HEK293 (cell line): Measurements from ENCODE around the gene ABL2.

Experiments used
- CTCF ChIA-PET: fragments of 350-600 bp; formaldehyde crosslinking; extraction: SDS; loops from one replicate; lab custom pipeline; 2021; ENCODE audit warnings: antibody characterized with exemption; lab: Yijun Ruan, JAX
- POLR2A ChIA-PET: fragments of 300-600 bp; formaldehyde crosslinking; extraction: SDS; loops from one replicate; lab custom pipeline; 2020; ENCODE audit warnings: antibody characterized with exemption, inconsistent platforms; lab: Yijun Ruan, JAX
- H3K27ac ChIP-seq: fragments of 200-500 bp; sonication (Bioruptor generic); 2 replicates; pipeline ENCODE4 v1.5.1; 2014; ENCODE audit warnings: low read depth, low read length, control low read depth, inconsistent platforms; ENCODE audit errors: extremely low read depth
- H3K36me3 ChIP-seq, 2 experiments: fragments of 200-500 bp in 1 of 2; sonication (Bioruptor generic) in 1 of 2; 1 replicate in 1 of 2; 2 replicates in 1 of 2; pipeline ENCODE4 v1.5.1; 2014 to 2017; ENCODE audit warnings: inconsistent platforms in 2 of 2, low read length in 2 of 2; ENCODE audit not compliant: control insufficient read depth in 2 of 2, insufficient read depth in 1 of 2
- H3K4me1 ChIP-seq: fragments of 200-500 bp; sonication (Bioruptor generic); 2 replicates; pipeline ENCODE4 v1.5.1; 2014; ENCODE audit warnings: mild to moderate bottlenecking, low read length, inconsistent platforms; ENCODE audit not compliant: control insufficient read depth, insufficient read depth
- H3K4me3 ChIP-seq: 2 replicates; pipeline ENCODE4 v1.5.1; 2011; ENCODE audit warnings: low read depth, mild to moderate bottlenecking, control low read depth, low read length, moderate library complexity
- H3K9me3 ChIP-seq: fragments of 200-500 bp; sonication (Bioruptor generic); 2 replicates; pipeline ENCODE4 v1.5.1; 2014; ENCODE audit warnings: low read depth, low read length, inconsistent platforms; ENCODE audit not compliant: control insufficient read depth, insufficient read depth
- GFI1B ChIP-seq: fragments of 450-650 bp; formaldehyde crosslinking; IDR thresholded peaks from 2 replicates; pipeline ENCODE4 v1.5.1; 2016; ENCODE audit warnings: missing biosample characterization, missing genetic modification characterization
- GLI2 ChIP-seq: fragments of 450-650 bp; formaldehyde crosslinking; IDR thresholded peaks from 2 replicates; pipeline ENCODE4; 2017; ENCODE audit warnings: missing biosample characterization, missing genetic modification characterization, low read depth, borderline replicate concordance
- SCRT2 ChIP-seq: fragments of 450-650 bp; formaldehyde crosslinking; IDR thresholded peaks from 2 replicates; pipeline ENCODE4 v1.5.1; 2016; ENCODE audit warnings: missing biosample characterization, missing genetic modification characterization
- ZBTB20 ChIP-seq: fragments of 450-650 bp; formaldehyde crosslinking; IDR thresholded peaks from 2 replicates; pipeline ENCODE4 v1.5.1; 2016; ENCODE audit warnings: missing biosample characterization, missing genetic modification characterization
- ZEB2 ChIP-seq: fragments of 450-650 bp; formaldehyde crosslinking; IDR thresholded peaks from 2 replicates; pipeline ENCODE4 v1.5.1; 2016; ENCODE audit warnings: missing biosample characterization, missing genetic modification characterization
- ZNF16 ChIP-seq: fragments of 450-650 bp; formaldehyde crosslinking; IDR thresholded peaks from 2 replicates; pipeline ENCODE4 v1.5.1; 2016; ENCODE audit warnings: low read depth, missing biosample characterization, missing genetic modification characterization
- ZNF266 ChIP-seq: fragments of 450-650 bp; formaldehyde crosslinking; IDR thresholded peaks from 2 replicates; pipeline ENCODE4 v1.5.1; 2016; ENCODE audit warnings: missing biosample characterization, missing genetic modification characterization, low read depth
- ZNF426 ChIP-seq: fragments of 450-650 bp; formaldehyde crosslinking; IDR thresholded peaks from 2 replicates; pipeline ENCODE4 v1.5.1; 2017; ENCODE audit warnings: missing biosample characterization, missing genetic modification characterization, mild to moderate bottlenecking, inconsistent platforms, moderate library complexity
- ZNF501 ChIP-seq: fragments of 450-650 bp; formaldehyde crosslinking; IDR thresholded peaks from 2 replicates; pipeline ENCODE4 v1.5.1; 2016; ENCODE audit warnings: missing biosample characterization, missing genetic modification characterization
- ZNF544 ChIP-seq: fragments of 450-650 bp; formaldehyde crosslinking; IDR thresholded peaks from 2 replicates; pipeline ENCODE4 v1.5.0; 2017; ENCODE audit warnings: missing biosample characterization, missing genetic modification characterization
- ZNF560 ChIP-seq: fragments of 450-650 bp; formaldehyde crosslinking; IDR thresholded peaks from 2 replicates; pipeline ENCODE4 v1.5.1; 2017; ENCODE audit warnings: missing biosample characterization, missing genetic modification characterization, borderline replicate concordance
- ZNF792 ChIP-seq: fragments of 450-650 bp; formaldehyde crosslinking; IDR thresholded peaks from 2 replicates; pipeline ENCODE4 v1.5.1; 2016; ENCODE audit warnings: missing biosample characterization, missing genetic modification characterization
- TF ChIP-seq, protein P1 (sequence below): fragments of 450-650 bp; formaldehyde crosslinking; IDR thresholded peaks from 2 replicates; pipeline ENCODE4 v1.5.1; 2016; ENCODE audit warnings: missing biosample characterization, missing genetic modification characterization
- TF ChIP-seq, protein P2 (sequence below): fragments of 450-650 bp; formaldehyde crosslinking; IDR thresholded peaks from 2 replicates; pipeline ENCODE4 v1.5.1; 2017; ENCODE audit warnings: missing biosample characterization, missing genetic modification characterization
- TF ChIP-seq, protein P3 (sequence below): fragments of 450-650 bp; formaldehyde crosslinking; IDR thresholded peaks from 2 replicates; pipeline ENCODE4 v1.5.1; 2016; ENCODE audit warnings: missing biosample characterization, missing genetic modification characterization
- TF ChIP-seq, protein P4 (sequence below): fragments of 450-650 bp; formaldehyde crosslinking; IDR thresholded peaks from 2 replicates; pipeline ENCODE4 v1.5.1; 2017; ENCODE audit warnings: missing biosample characterization, mild to moderate bottlenecking, missing genetic modification characterization, moderate library complexity
- TF ChIP-seq, protein P5 (sequence below): fragments of 450-650 bp; formaldehyde crosslinking; IDR thresholded peaks from 2 replicates; pipeline ENCODE4 v1.5.1; 2016; ENCODE audit warnings: missing biosample characterization, missing genetic modification characterization, borderline replicate concordance

The ABL2 gene

DNA sequence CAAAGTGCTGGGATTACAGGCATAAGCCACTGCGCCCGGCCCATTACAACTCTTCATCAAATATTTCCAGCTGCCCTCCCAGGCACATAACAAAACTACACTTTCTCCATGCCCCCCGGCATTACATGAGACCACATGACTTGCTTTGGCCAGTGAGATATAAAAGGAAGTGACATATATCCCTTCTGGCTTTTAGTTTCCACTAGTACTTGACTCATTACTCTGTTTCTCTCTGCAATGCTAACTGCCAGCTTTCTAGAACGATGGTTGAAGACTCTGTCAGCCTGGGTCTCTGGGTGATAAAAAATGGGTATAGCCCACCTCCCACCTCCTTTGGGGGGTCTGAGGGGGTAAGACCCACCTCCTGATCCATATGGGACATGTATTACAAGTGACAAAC is 24.2 kb downstream of the ABL2 start:
- H3K27ac ChIP-seq = no peak overlapping the region
- H3K36me3 ChIP-seq = no peaks in the 10 kb centered on the region
- peaks cover 10% of the 10 kb centered on the region; the same call in 1 of the 2 replicates for H3K4me1 ChIP-seq
- ChIA-PET POLR2A (no interaction called here), CTCF (interaction anchor here (0.6 kb wide), 2 partner anchors 8 to 19 kb away, joined by 3 to 4 read pairs; no protein-coding TSS in a partner anchor)
- no peak overlapping the region for H3K4me3 ChIP-seq
- TF ChIP-seq ZNF16 (tag by site-specific recombination) = no peak
- no peak for TF ChIP-seq ZNF544 (tag by site-specific recombination)
- TF ChIP-seq, protein P1, sequence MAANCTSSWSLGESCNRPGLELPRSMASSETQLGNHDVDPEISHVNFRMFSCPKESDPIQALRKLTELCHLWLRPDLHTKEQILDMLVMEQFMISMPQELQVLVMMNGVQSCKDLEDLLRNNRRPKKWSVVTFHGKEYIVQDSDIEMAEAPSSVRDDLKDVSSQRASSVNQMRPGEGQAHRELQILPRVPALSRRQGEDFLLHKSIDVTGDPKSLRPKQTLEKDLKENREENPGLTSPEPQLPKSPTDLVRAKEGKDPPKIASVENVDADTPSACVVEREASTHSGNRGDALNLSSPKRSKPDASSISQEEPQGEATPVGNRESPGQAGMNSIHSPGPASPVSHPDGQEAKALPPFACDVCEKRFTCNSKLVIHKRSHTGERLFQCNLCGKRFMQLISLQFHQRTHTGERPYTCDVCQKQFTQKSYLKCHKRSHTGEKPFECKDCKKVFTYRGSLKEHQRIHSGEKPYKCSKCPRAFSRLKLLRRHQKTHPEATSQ (tag by site-specific recombination) = no peak
- TF ChIP-seq, protein P2, sequence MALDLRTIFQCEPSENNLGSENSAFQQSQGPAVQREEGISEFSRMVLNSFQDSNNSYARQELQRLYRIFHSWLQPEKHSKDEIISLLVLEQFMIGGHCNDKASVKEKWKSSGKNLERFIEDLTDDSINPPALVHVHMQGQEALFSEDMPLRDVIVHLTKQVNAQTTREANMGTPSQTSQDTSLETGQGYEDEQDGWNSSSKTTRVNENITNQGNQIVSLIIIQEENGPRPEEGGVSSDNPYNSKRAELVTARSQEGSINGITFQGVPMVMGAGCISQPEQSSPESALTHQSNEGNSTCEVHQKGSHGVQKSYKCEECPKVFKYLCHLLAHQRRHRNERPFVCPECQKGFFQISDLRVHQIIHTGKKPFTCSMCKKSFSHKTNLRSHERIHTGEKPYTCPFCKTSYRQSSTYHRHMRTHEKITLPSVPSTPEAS (tag by site-specific recombination) = no peak
- no peak for TF ChIP-seq ZEB2 (tag by site-specific recombination)
- no peak for TF ChIP-seq ZNF426
- no peak for TF ChIP-seq ZNF792 (tag by site-specific recombination)
- TF ChIP-seq ZBTB20 (tag by site-specific recombination) = no peak
- no peak for TF ChIP-seq ZNF560 (tag by site-specific recombination)
- TF ChIP-seq, protein P3, sequence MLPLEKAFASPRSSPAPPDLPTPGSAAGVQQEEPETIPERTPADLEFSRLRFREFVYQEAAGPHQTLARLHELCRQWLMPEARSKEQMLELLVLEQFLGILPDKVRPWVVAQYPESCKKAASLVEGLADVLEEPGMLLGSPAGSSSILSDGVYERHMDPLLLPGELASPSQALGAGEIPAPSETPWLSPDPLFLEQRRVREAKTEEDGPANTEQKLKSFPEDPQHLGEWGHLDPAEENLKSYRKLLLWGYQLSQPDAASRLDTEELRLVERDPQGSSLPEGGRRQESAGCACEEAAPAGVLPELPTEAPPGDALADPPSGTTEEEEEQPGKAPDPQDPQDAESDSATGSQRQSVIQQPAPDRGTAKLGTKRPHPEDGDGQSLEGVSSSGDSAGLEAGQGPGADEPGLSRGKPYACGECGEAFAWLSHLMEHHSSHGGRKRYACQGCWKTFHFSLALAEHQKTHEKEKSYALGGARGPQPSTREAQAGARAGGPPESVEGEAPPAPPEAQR (tag by site-specific recombination) = no peak
- no peak for TF ChIP-seq ZNF501
- no peak for TF ChIP-seq ZNF266
- no peak for TF ChIP-seq GLI2 (tag by site-specific recombination)
- TF ChIP-seq GFI1B (tag by site-specific recombination) = no peak
- no peaks in the 10 kb centered on the region for H3K9me3 ChIP-seq

DNA sequence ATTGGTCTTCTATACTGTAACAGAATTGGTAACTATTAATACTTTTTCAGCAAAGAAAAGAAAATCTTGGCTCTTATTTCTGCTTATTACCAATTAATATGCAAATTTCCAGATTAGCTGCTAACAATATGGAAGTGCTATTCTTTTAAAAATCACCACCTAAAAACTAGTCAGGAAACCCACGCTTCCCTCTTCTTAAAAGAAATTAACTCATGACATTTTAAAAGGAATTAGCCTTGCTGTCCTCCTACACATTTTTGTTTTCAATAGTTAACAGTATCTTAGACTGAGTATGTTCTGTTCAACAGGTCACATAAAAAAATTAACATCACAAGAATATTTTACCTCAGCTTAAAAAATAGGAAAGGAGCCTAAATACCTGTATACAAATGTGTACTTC is 27.3 kb downstream of the ABL2 start:
- ChIA-PET POLR2A (no interaction called here), CTCF (interaction anchor here (0.6 kb wide), 1 partner anchor 168 kb away, joined by 3 read pairs; no protein-coding TSS in a partner anchor)
- Histone ChIP-seq H3K27ac (no peak overlapping the region), H3K36me3 (no peaks in the 10 kb centered on the region), H3K4me1 (no peaks in the 10 kb centered on the region), H3K9me3 (no peaks in the 10 kb centered on the region), H3K4me3 (no peak overlapping the region)
- TF ChIP-seq, protein P4, sequence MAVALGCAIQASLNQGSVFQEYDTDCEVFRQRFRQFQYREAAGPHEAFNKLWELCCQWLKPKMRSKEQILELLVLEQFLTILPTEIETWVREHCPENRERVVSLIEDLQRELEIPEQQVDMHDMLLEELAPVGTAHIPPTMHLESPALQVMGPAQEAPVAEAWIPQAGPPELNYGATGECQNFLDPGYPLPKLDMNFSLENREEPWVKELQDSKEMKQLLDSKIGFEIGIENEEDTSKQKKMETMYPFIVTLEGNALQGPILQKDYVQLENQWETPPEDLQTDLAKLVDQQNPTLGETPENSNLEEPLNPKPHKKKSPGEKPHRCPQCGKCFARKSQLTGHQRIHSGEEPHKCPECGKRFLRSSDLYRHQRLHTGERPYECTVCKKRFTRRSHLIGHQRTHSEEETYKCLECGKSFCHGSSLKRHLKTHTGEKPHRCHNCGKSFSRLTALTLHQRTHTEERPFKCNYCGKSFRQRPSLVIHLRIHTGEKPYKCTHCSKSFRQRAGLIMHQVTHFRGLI = no peak
- TF ChIP-seq SCRT2 (tag by site-specific recombination) = peak; percentile 35

DNA sequence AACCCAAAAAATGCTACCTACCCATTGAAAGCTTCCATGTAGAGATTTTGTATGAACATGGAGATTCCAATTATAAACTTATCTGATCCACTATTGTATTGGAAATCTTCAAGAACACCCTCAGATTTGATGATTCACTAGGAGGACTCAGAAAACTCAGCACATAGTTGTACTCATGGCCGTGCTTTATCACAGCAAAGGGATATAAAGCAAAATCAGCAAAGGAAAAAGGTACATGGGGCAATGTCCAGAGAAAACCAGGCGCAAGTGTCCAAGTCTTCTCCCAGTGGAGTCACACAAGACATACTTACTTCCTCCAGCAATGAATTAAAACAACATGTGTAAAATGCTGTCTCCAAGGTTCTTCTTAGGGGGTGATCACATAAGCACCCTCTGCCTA is 28.9 kb downstream of the ABL2 start:
- ChIA-PET CTCF (interaction anchor here (0.6 to 0.7 kb wide), 2 partner anchors 15 to 136 kb away, joined by 3 to 4 read pairs; no protein-coding TSS in a partner anchor), POLR2A (no interaction called here)
- Histone ChIP-seq H3K27ac (no peak overlapping the region), H3K4me3 (no peak overlapping the region), H3K9me3 (no peaks in the 10 kb centered on the region), H3K4me1 (no peaks in the 10 kb centered on the region), H3K36me3 (no peaks in the 10 kb centered on the region)
- TF ChIP-seq, protein P5, sequence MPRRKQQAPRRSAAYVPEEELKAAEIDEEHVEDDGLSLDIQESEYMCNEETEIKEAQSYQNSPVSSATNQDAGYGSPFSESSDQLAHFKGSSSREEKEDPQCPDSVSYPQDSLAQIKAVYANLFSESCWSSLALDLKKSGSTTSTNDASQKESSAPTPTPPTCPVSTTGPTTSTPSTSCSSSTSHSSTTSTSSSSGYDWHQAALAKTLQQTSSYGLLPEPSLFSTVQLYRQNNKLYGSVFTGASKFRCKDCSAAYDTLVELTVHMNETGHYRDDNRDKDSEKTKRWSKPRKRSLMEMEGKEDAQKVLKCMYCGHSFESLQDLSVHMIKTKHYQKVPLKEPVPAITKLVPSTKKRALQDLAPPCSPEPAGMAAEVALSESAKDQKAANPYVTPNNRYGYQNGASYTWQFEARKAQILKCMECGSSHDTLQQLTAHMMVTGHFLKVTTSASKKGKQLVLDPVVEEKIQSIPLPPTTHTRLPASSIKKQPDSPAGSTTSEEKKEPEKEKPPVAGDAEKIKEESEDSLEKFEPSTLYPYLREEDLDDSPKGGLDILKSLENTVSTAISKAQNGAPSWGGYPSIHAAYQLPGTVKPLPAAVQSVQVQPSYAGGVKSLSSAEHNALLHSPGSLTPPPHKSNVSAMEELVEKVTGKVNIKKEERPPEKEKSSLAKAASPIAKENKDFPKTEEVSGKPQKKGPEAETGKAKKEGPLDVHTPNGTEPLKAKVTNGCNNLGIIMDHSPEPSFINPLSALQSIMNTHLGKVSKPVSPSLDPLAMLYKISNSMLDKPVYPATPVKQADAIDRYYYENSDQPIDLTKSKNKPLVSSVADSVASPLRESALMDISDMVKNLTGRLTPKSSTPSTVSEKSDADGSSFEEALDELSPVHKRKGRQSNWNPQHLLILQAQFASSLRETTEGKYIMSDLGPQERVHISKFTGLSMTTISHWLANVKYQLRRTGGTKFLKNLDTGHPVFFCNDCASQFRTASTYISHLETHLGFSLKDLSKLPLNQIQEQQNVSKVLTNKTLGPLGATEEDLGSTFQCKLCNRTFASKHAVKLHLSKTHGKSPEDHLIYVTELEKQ = no peak
